ENCODE results near the gene IRX4.
"Not testable (repeated sequence)": the region's sequence is repeated elsewhere in the genome, so short reads cannot be mapped to it uniquely, and the experiment has no call there.

IRX4 gene

DNA sequence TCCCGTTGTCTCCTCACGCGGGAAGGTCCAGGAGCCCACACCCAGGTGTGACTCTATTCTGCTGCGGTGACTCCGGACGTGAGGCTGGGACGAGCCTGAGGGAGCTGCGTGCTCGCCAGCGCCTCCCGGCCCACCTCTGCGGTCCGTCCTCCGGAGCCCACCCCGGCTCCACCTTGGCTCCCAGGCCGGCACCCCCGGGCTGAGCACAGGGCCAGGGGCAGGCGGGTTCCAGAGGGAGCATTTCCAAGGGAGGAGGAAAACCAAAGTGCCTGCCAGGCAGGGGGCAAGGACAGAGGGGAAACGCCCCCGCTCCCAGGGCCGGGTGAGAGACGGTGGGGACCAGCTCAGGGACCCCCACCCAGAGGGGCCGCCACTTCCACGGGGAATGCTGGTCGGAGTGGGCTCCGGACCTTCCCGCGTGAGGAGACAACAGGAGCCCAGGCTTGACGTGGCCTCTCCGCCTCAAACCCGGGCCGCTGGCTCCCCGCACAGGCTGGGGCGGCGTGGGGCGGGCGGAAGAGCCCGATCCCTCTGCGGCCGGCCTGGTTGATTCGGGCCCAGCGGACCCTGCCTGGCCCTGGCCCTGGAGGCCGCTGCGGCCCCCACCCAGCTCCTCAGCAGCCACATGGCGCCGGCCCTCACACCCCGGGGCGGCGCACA lies 26.0 kb downstream of the IRX4 start:
- DNase-seq, result no peak

DNA sequence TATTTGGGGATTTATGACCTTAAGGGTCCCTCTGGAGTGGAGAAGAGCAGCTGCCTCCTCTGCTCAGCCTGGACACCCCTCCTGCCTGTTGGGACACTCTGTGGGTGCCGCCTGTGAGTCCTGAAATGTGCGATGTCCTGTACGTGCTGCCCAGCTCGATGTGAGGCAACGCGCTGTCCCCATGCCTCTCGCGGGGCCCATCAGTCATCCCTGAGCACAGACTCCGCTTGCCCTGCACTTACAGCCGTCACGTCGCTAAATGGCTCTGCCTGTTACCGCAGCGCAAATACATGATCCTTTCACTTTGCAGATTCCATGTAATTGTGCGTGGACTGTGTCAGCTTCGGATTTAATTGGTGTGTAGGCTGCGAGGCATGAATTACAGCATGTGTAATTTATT lies 27.1 kb downstream of the IRX4 start:
- DNase-seq, result no peak

DNA sequence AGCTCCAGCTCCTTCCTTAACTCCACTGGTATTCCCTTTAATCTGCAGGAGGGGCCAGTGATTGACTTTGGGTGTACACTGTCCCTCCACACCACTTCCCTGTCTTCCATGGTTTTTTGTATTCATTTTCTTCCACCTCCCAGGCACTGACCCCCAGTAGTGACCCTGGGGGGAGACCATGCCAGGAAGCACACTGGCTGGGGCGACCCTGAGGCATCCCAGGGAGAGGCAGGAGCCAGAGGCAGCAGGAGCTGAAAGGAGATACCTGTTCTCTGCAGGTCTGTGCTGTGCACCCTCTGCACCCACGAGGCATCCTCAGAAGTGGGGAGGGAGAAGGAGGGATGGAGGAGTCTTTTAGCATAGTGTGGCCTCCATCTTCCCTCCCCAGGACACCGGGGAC lies 27.6 kb downstream of the IRX4 start:
- DNase-seq, result no peak

DNA sequence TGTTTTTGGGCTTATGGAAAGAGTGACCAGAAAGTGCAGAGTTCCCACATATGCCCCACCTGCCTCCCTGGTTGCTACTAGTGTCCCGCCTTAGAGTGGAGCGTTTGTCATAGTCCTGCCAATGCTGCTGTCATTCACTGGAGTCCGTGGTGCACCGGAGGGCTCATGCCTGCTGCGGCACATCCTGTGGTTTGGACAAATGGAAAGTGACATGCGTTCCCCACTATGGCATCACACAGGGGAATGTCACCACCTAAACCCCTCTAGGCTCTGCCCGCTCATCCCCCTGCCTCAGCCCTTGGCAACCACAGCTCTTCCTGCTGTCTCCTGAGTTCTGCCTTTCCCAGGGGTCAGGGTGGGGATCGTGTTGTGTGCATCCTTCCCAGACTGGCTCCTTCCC lies 29.2 kb downstream of the IRX4 start:
- no peak for DNase-seq

DNA sequence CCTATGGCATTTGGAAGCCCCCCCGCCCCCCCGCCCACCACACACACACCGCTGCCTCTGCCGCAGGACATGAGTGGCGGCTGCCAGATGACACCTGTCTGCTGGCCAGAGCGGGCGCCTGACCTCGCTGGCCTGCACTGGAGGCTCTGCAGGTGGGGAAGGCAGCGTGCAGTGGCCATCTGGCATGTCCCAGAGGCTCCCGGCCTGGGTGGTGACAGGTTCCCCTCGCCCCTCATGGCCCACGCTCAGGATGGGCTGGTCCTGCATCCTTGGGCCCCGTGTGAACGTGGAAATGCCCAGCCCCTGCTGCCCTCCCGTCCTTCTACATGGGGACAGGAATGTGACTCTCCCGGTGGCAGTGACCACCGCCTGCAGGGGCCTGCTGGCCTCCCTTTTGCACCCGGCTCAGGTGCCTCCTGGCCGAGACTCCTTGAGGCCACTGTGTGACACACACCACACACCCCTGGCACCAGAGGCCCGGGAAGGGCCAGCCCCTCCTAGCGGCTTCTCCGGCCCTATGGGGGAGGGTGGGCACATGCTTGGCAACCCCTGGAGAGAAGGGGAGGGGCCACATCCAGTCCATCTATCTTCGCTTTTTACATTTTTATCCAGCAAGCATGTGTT lies 30.3 kb downstream of the IRX4 start:
- DNase-seq, result no peak

DNA sequence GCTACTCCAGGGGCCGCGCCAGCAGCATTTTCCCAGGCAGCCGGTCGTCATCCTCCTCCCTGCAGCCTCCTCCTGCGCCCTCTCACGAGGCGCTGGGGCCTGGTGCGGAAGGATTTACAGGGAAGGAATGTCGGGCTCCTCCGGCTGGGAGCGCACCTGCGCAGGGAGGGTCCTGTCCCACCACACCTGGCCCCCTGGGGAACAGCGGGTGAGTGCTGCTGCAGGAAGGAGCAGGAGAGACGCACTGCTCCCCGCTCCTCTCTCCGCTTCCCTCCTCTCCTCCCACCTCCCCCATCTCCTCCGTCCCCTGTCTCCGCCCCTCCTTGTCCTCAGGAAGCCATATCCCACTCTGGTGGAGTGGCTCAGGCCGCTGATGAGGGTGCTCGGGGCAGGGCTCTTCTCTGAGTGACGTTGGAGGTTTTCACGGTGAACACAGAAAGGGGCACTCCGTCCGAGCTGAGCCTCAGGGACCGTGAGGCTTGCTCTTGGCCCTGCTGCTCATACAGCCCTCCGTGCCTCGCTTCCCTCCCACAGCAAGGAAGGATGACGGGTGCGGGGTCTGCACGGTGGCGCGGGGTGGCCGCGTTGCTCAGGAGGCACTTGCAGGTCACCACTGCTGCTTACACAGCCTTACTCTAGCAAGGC lies 31.3 kb downstream of the IRX4 start:
- no peak for DNase-seq

DNA sequence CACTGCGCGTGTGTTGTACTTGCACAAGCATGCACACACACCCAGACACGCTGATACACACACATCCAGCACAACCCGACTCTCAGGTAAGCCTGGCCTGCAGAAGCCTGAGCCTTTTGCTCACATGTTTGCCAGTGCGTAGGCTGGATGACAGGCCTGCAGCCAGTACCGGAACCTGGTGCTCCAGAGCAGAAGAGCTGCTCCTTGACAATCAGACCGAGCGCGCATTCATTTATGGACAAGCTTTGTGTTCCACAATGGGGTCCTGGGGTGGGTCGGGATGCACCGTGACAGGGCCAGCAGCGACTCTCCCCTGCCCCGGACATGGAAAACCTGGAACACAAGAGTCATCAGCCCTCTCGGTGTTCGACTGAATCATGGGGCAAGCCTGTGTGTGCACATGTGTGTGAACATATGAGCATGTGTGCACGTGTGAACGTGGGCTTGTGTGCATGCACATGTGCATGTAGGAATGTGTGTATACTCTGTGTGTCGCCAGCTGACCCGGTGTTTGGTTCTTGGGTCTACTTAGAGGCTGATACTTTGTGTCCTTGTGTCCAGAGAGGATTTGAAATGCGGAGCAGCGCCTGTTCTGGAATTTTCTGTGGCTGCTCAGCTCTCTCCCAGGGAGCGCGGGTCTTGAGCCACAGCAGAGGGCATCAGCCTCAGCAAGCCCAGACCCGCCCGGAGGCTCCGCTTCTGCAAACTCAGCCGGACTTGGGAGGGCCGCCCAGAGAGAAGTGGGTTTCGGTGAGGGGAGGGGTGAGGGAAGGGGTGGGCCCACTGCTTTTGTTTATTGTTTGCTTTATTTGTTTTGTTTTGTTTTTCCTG lies 32.2 kb downstream of the IRX4 start:
- no peak for DNase-seq

DNA sequence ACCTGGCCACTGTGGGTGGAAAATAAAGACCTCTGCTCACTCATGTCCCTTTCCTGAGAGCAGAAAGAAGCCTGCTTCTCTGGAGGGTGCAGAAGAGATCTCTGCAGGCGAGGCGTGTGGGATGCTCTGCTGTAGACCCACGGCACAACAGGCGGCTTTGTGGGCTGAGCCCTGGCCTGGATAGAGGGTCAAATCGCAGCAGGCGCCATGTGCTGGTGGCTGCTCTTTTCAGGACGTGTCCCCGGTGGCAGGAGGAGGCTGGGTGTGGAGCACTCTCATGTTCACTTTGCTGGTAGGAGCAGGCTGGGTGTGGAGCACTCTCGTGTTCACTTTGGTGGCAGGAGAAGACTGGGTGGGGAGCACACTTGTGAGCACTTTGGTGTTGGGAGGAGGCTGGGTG lies 35.1 kb downstream of the IRX4 start:
- DNase-seq, result no peak

DNA sequence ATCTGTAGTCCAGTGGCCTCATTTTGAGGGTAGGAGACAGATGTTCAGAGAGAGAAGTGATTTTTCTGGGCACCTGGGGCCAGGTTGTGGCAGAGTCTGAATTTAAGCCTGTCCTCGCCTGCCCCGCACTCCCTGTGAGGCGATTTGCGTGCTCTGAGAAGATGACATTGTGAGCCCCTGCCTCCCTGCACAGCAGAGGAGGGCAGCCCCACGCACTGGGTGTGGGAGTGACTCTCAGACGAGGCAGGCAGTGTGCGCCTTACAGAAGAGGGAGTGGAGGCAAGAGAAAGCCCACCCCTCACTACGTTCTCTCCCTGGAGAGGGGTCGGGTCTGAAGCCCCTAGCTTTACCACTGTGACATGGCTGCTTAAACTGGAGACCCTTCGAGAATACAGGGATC lies 35.7 kb downstream of the IRX4 start:
- no peak for DNase-seq

DNA sequence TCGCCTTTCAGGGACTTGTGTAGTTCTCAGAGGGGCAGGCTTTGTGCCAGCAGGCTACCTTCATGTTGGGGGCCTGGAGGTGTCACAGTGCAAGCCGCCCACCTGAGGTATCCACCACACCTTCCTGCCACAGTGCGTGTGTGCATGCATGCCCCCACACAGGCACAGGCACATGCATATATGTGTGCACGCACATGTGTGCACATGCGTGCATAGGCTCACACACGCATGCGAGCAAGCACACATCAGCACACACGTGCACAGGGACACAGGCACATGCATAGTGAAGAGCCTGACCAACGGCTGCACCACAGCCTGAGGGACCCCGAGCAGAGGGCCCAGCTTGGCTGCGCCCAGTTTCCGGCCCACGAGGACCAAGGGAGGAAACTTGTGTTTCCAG lies 36.1 kb downstream of the IRX4 start:
- DNase-seq, result no peak

DNA sequence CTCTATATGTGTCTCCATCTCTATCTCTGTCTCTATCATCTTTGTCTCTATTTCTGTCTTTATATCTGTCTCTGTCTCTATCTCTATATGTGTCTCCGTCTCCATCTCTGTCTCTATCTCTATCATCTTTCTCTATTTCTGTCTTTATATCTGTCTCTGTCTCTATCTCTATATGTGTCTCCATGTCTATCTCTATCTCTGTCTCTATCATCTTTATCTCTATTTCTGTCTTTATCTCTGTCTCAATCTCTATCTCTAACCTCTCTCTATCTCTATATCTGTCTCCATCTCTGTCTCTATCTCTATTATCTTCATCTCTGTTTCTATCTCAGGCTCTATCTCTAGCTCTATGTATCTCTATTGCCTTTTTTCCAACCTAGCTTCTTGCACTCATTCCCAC lies 37.0 kb downstream of the IRX4 start:
- no peak for DNase-seq

DNA sequence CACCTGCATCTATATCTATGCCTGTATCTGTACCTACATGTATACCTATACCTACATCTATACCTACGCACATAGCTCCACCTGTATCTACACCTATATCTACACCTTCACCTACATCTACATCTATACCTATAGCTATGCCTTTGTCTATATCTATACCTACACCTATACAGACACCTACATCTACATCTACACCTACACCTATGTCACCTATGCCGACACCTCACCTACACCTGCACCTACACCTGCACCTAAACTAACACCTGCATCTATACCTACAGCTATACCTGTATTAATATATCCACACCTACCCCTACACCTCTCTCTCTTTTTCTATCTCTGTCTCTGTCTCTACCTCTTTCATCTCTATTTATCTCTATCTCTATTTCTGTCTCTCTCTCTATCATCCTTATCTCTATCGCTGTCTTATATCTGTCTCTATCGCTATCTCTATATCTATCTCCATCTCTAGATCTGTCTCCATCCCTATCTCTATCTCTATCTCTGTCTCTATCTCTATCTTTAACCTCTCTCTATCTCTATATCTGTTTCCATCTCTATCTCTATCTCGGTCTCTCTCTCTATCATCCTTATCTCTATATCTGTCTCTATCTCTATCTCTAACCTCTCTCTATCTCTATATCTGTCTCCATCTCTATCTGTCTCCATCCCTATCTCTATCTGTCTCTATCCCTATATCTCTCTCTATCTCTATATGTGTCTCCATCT lies 37.9 kb downstream of the IRX4 start:
- DNase-seq, result no peak

DNA sequence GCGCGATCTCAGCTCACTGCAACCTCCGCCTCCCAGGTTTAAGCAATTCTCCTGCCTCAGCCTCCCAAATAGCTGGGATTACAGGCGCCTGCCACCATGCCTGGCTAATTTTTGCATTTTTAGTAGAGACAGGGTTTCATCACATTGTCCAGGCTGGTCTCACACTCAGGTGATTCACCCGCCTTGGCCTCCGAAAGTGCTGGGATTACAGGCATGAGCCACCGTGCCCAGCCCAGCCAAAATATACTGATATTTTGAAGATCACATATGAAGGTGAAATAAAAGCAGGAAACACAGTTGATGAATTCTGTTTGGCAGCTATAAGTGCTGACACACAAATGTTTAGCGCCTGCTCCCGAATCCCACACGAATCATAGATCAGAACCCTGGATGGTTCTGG lies 39.0 kb downstream of the IRX4 start:
- DNase-seq, result not testable (repeated sequence)

DNA sequence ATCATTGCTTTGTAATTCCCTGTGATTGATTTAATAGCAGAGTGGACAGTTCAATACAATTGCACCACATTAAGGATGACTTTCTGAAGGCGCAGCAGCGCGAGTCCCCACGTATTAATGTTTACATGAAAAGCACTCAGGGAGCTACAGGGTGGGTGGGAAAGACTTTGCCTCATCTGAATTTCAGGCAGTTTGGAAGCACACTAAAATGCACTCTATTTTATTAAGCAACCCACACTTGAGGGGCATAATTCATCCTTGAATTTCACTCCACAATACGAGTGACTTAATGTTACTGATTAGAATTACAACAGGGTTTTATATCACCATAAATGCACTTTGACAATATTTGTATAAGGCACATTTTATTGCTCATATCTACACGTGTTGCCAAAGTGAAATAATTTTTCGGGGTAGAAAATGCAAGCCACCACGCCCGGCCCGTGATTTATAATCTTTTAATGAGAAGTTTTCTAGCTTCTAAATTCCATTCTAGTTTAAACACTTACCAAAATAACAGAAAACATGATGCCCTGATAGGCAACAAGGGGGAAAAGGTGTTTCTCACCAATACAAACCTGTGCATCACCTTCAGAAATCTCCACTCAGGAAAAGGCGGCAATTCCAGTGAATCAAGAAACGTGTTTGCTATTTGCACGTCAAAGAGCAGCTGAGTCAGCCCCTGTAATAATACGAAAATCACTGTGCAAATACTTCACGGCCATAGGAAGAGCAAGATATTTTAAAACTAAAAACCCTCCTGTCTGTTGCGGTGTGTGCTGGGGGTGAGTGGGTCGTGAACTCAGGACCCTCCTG lies 40.5 kb downstream of the IRX4 start:
- DNase-seq, result no peak

DNA sequence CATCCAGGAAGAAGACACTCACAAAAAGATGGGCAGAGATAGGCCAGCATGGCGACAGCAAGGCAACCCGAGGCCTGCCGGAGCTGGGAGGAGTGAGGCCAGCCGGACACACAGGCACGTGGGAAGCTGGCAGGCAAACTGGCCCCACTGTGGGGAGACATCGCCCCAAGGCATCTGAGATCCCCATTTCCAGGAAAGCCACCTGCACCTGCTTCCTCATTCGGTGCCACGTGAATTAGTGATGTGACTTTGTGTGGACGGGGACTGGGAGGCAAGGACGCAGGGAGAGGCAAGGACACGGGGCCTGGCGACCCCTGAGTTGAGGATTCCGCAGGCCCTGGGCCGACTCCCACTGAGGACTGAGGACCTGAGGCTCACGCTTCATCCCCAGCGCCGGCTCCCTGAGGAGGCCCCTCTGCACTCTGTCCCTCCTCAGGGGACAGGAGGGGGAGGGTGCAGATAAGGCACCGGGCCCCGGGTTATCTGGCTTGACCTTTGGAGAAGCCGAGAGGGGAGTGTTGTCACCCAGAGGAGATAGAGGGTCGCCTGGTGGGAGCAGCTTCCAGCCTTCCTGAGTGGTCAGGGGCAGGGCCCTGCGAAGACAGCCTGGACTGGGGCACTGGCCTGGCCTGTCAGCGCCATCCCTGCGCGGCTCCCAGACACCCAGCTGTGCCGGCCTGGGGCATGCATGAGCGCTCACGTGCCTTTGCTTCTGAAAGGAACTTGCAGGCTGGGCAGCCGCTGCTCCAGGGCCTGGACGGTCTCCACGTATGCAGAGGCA lies 41.8 kb downstream of the IRX4 start:
- DNase-seq, result no peak

DNA sequence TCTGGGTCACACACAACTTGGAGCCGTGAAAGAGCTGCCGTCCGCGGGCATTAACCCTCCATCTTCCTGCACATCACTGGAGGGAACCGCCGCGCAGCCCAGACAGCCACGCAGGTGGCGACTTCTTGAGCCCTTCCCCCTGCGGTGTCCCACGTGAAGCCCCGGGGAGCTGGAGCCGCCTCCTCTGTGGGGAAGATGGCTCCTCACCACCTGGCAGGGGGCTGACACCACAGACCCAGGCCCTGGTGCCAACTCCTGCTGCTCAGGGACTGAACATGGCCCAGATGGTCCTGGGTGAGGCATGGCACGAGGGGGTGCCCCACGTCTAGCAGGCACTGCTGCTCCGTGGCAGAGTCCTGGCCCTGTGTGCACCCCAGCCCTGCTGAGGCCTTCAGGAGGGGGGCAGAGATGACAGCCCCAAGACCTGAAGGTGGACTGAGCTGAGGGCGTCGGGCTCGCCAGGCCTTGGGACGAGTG lies 42.6 kb downstream of the IRX4 start:
- DNase-seq, result no peak

DNA sequence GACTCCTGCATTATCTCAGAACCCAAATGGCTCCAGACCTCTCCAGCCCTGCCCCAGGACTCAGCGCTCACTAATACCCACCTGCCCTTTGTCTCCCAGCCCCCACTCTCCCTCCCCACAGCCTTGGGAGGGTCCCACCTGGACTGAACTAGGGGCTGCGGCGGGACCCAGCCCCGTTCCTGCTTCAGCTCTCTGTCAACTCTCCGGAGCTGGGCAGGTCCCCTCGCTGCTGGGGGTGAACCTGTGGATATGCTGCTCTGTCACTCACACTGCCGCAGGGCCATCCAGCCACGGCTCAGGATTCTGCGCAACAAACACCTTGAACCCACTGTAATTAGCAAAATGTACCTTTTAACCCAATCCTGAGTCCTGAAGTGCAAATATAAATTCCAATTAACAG lies 44.7 kb downstream of the IRX4 start:
- DNase-seq, result no peak

DNA sequence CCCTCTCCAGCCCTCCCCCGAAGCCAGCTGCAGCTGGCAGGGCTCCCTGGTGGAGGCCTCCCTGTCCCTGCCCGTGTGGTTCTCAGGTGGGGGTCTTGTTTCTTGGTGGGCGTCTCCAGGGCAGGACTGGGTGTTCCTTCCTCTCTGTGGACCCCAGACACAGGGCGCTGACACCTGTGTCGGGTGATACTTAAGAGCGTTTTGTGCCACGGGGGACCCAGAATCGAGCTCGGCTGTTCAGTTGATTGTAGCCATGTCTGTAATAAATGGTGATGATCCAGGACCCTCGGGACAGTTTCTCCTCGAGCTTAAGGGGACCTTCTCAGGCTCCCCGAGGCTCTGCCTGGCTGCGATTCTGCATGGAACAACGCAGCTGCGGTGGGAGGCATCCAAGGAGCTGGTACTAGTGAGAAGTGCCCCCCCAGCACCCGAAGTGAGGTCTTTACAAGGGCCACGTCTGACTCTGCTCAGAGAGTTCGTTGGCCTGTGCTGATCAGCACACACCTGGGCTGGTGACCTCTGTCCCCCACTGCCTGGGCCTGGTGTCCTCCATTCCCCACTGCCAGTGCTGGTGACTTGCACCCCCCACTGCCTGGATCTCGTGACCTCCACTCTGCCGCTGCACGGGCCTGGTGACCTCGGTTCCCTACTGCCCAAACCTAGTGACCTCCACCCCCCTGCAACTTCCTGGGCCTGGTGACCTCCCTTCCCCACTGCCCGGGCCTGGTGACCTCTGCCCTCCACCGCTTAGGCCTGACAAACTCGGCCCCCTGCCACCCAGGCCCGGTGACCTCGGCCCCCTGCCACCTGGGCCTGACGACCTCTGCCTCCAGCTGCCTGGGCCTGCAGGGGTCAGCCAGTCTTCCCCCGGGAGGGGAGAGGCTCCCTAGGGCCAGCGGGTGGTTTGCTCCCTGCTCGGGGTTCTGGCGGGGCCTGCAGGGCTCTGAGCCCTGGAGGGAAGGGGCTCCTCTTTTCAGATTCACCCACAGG lies 45.5 kb downstream of the IRX4 start:
- DNase-seq, result no peak

DNA sequence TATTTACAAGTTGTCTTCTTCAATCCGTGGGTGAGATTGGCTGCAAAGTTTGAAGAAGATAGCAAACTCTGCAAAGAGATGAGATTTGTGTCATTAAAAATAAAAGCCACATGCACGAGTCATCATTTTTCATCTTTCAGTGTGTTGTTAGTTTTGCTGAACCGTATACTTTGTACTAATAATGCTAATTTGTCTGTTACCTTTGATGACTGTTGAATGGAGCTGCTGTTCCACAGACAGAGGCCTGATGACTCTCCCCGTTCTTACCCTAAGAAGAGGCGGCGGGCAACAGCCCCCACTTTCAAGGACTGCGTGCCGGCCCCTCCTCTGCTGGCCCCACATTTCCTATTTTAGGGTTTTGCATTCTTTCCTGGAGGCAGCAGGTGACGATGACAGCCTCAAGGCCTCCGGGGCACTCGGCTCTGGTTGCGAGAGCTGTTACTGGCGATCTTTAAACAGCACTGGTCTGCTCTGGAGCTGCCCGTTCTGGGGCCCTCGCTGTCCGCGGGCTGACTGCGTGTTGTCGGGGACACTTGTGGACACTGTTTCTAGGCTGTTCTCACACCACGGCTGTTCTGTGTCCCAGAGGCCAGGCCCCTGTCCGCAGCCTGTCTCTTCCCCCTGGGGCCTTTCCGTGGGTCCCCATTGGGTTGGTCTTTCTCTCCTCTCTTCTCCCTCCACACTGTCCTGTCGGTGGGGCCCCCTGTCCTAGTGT lies 46.4 kb downstream of the IRX4 start:
- no peak for DNase-seq

All from NCI-H526 treated with DMSO at 0.1 percent for 48 hours (cell line).